ENCODE measurements around the gene MACF1. TPM values are rescaled to one million over a fixed set of nuclear protein-coding genes. Genes with fewer than 3 reads are reported as not detected.
"Not testable (repeated sequence)": the region's sequence is repeated elsewhere in the genome, so short reads cannot be mapped to it uniquely, and the experiment has no call there.

MACF1 gene
- total RNA-seq, 4 donors from 2014 or later: 82.1 to 247 (median 154) TPM

GRCh38 chr1:39160703-39161102 lies 43.8 kb upstream of the MACF1 start:
- no peaks in the 10 kb centered on the region for H3K9me3 ChIP-seq
- TF ChIP-seq POLR2A (IDR thresholded peaks at IDR 0.05) (no peak), CTCF (IDR thresholded peaks at IDR 0.05) (peak in 1 of 6 experiments; percentile 6)
- no peak for DNase-seq
- no peak overlapping the region for H3K27ac ChIP-seq
- intact Hi-C loops (cut with DNase I): no loop called here
- no peaks in the 10 kb centered on the region for H3K27me3 ChIP-seq
- no peak overlapping the region for H3K4me3 ChIP-seq
- peaks cover 19 to 48% (median 26%) of the 10 kb centered on the region in 3 donors for H3K4me1 ChIP-seq
- no peaks in the 10 kb centered on the region for H3K36me3 ChIP-seq

DNA sequence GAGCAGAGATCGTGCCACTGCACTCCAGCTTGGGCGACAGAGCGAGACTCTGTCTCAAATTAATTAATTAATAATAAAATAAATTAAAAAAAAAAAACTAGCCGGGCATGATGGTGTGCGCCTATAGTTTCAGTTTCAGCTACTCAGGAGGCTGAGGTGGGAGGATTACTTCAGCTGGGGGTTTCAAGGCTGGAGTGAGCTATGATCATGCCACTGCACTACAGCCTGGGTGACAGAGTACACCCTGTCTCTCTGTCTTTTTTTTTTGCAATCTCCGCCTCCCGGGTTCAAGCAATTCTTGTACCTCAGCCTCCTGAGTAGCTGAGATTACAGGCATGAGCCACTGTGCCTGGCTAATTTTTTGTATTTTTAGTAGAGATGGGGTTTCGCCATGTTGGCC lies 42.7 kb upstream of the MACF1 start:
- peaks cover 19 to 47% (median 26%) of the 10 kb centered on the region in 3 donors for H3K4me1 ChIP-seq
- H3K4me3 ChIP-seq; H3K9me3 ChIP-seq; H3K27ac ChIP-seq; H3K36me3 ChIP-seq; DNase-seq; intact Hi-C loops (cut with DNase I); H3K27me3 ChIP-seq: not testable (repeated sequence)
- WGBS, 2 donors: 95 to 96% methylated on average over 8 of the region's 8 CpGs

- H3K9me3 ChIP-seq: no peaks in the 10 kb centered on the region
- H3K4me1 ChIP-seq: peaks cover 13 to 48% (median 27%) of the 10 kb centered on the region in 3 donors
- H3K4me3 ChIP-seq: no peak overlapping the region
- TF ChIP-seq POLR2A (IDR thresholded peaks at IDR 0.05): no peak
- TF ChIP-seq CTCF (IDR thresholded peaks at IDR 0.05): no peak
- no peaks in the 10 kb centered on the region for H3K27me3 ChIP-seq
- H3K27ac ChIP-seq: no peak overlapping the region
- DNase-seq: no peak
- intact Hi-C loops (cut with DNase I): no loop called here
- H3K36me3 ChIP-seq: no peaks in the 10 kb centered on the region
These were observed 41.0 kb upstream of the MACF1 start for GRCh38 chr1:39163469-39163868.

DNA sequence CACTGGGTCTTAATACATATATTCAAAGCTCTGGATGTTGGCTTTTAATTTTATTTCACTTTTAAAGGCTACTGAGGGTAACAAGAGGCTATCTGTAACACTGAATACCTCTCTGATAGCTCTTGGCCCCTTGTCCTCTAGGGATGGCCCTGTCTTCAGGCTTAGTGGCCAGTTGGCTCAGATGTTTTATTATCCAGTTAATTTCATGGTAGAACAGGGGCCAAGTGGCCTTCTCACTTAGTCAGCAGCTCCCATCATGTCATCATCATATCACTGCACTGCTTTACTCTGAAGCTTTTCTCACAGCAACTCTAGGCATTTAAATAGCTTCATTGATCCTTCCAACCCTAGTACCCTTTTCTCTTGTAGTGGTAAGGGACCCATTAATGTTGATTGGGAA lies 40.2 kb upstream of the MACF1 start:
- Histone ChIP-seq H3K27ac (no peak overlapping the region), H3K9me3 (no peaks in the 10 kb centered on the region), H3K4me3 (no peak overlapping the region), H3K4me1 (peaks cover 5 to 40% (median 19%) of the 10 kb centered on the region in 3 donors), H3K27me3 (no peaks in the 10 kb centered on the region), H3K36me3 (no peaks in the 10 kb centered on the region)
- DNase-seq: no peak
- intact Hi-C loops (cut with DNase I): no loop called here
- TF ChIP-seq POLR2A (IDR thresholded peaks at IDR 0.05): no peak
- no peak for TF ChIP-seq CTCF (IDR thresholded peaks at IDR 0.05)

DNA sequence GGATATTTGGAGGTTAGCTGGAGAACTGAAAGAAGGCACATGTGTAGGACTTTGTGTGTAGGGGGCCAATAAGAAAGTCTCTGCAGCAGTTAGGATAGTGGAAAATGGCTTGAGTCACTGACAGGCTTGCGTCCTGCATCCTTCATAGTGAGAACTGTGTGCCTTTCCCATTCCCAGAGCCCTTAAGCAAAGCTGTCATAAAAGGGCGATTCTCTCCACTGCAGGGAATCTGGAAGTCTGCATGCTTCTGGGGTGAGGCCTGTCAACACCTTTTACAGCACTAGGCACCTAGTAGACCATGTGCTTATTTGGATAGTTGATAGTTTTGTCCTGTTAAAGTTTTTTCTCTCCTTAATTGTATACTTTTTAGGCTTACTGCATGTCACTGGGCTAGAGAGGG lies 39.4 kb upstream of the MACF1 start:
- TF ChIP-seq CTCF (IDR thresholded peaks at IDR 0.05) (no peak), POLR2A (IDR thresholded peaks at IDR 0.05) (no peak)
- peaks cover under 1 to 32% (median 13%) of the 10 kb centered on the region in 3 donors for H3K4me1 ChIP-seq

DNA sequence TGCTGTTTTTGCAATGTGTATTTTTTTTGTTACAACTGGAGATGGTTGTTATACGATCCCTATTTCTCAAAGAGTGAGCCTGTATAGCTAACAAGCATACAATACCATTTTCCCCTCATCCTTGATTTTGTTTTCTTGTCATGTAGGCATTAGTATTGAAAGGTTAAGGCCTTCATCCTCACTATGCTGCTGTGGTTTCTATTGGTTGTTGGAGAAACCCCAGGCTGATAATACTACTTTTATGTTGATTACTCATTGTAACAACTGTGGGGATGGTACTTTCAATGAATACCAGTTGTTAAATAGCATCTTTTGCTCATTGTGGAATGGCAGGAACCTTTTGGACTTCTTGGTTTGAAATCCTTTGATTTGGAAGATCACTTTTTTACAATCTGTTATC lies 39.0 kb upstream of the MACF1 start:
- Histone ChIP-seq H3K4me1 (peaks cover 0 to 31% (median 12%) of the 10 kb centered on the region in 3 donors), H3K4me3 (no peak overlapping the region)
- 76 to 92% methylated on average over 1 of the region's 1 CpG for WGBS, 2 donors

More for the DNA sequence above, 39.4 kb upstream of the MACF1 start:
- DNase-seq: no peak
- 63 to 92% methylated on average over 2 of the region's 2 CpGs for WGBS, 2 donors
- Histone ChIP-seq H3K9me3 (no peaks in the 10 kb centered on the region), H3K4me3 (no peak overlapping the region), H3K36me3 (no peaks in the 10 kb centered on the region), H3K27me3 (no peaks in the 10 kb centered on the region), H3K27ac (no peak overlapping the region)
- intact Hi-C loops (cut with DNase I): no loop called here

More for the DNA sequence above, 39.0 kb upstream of the MACF1 start:
- no peak for DNase-seq
- intact Hi-C loops (cut with DNase I): no loop called here
- H3K36me3 ChIP-seq: no peaks in the 10 kb centered on the region
- no peak for TF ChIP-seq CTCF (IDR thresholded peaks at IDR 0.05)
- no peak for TF ChIP-seq POLR2A (IDR thresholded peaks at IDR 0.05)
- H3K27me3 ChIP-seq: no peaks in the 10 kb centered on the region
- no peaks in the 10 kb centered on the region for H3K9me3 ChIP-seq
- H3K27ac ChIP-seq: no peak overlapping the region
